H9 (cell line): Measurements from ENCODE around the gene TAF4. TPM values are rescaled to one million over a fixed set of nuclear protein-coding genes. Genes with fewer than 3 reads are reported as not detected.

Experiments used
- DNase-seq: peaks from one replicate; pipeline ENCODE4 v3.0.0-alpha.2; 2017
- H2AFZ ChIP-seq: one replicate; pipeline ENCODE4 v1.6.1; 2013; ENCODE audit warnings: mild to moderate bottlenecking, low read length, control low read depth, moderate library complexity
- H2AK5ac ChIP-seq: 2 replicates; pipeline ENCODE4 v1.6.1; 2013; ENCODE audit warnings: low read length, control low read depth, mixed read lengths; ENCODE audit not compliant: insufficient read length
- H2BK120ac ChIP-seq: one replicate; pipeline ENCODE4 v1.6.1; 2013; ENCODE audit warnings: low read depth, mild to moderate bottlenecking, low read length, control low read depth, inconsistent platforms; ENCODE audit not compliant: poor library complexity, severe bottlenecking
- H2BK12ac ChIP-seq: 2 replicates; pipeline ENCODE4 v1.6.1; 2013; ENCODE audit warnings: low read length, control low read depth, mixed read lengths, low read depth; ENCODE audit not compliant: insufficient read length
- H2BK15ac ChIP-seq: 2 replicates; pipeline ENCODE4 v1.6.1; 2013; ENCODE audit warnings: low read depth, low read length, control low read depth
- H2BK20ac ChIP-seq: one replicate; pipeline ENCODE4 v1.6.1; 2013; ENCODE audit warnings: low read depth, mild to moderate bottlenecking, low read length, control low read depth, inconsistent platforms; ENCODE audit not compliant: poor library complexity, severe bottlenecking
- H2BK5ac ChIP-seq: 2 replicates; pipeline ENCODE4 v1.6.1; 2013; ENCODE audit warnings: low read length, control low read depth, mixed read lengths; ENCODE audit not compliant: insufficient read length
- H3K14ac ChIP-seq: 2 replicates; pipeline ENCODE4 v1.6.1; 2013; ENCODE audit warnings: low read length, control low read depth; ENCODE audit not compliant: insufficient read depth
- H3K18ac ChIP-seq: 2 replicates; pipeline ENCODE4 v1.6.1; 2013; ENCODE audit warnings: low read depth, mild to moderate bottlenecking, mixed read lengths, low read length, control low read depth; ENCODE audit not compliant: insufficient read length
- H3K23ac ChIP-seq: 2 replicates; pipeline ENCODE4 v1.6.1; 2013; ENCODE audit warnings: low read length, control low read depth, mixed read lengths, low read depth; ENCODE audit not compliant: insufficient read length
- H3K23me2 ChIP-seq: 2 replicates; pipeline ENCODE4 v1.6.1; 2013; ENCODE audit warnings: low read depth, mild to moderate bottlenecking, mixed read lengths, low read length, control low read depth; ENCODE audit not compliant: insufficient read length, poor library complexity, severe bottlenecking
- H3K27ac ChIP-seq: 2 replicates; pipeline ENCODE4 v1.5.1; 2013; ENCODE audit warnings: low read length, control low read depth, mixed read lengths, low read depth; ENCODE audit not compliant: insufficient read length
- H3K27me3 ChIP-seq: 2 replicates; pipeline ENCODE4 v1.6.1; 2013; ENCODE audit warnings: low read length, control low read depth, inconsistent platforms; ENCODE audit not compliant: insufficient read depth
- H3K4ac ChIP-seq: 2 replicates; pipeline ENCODE4 v1.6.1; 2013; ENCODE audit warnings: low read depth, mild to moderate bottlenecking, control low read depth, inconsistent platforms, low read length, moderate library complexity
- H3K4me1 ChIP-seq: 2 replicates; pipeline ENCODE4 v1.6.1; 2013; ENCODE audit warnings: low read length, control low read depth, inconsistent platforms; ENCODE audit not compliant: insufficient read depth
- H3K4me2 ChIP-seq: 2 replicates; pipeline ENCODE4 v1.6.1; 2013; ENCODE audit warnings: low read length, control low read depth, mixed read lengths; ENCODE audit not compliant: insufficient read length, insufficient read depth
- H3K56ac ChIP-seq: 2 replicates; pipeline ENCODE4 v1.6.1; 2013; ENCODE audit warnings: low read depth, mild to moderate bottlenecking, mixed read lengths, low read length, control low read depth; ENCODE audit not compliant: insufficient read length
- H3K79me1 ChIP-seq: 2 replicates; pipeline ENCODE4 v1.6.1; 2013; ENCODE audit warnings: low read depth, mild to moderate bottlenecking, moderate library complexity, low read length, control low read depth, inconsistent platforms; ENCODE audit not compliant: insufficient read depth, poor library complexity, severe bottlenecking
- H3K79me2 ChIP-seq: 2 replicates; pipeline ENCODE4 v1.6.1; 2013; ENCODE audit warnings: low read length, control low read depth, inconsistent platforms; ENCODE audit not compliant: insufficient read depth
- H3K9ac ChIP-seq: 2 replicates; pipeline ENCODE4 v1.6.1; 2013; ENCODE audit warnings: low read length, control low read depth, mixed read lengths; ENCODE audit not compliant: insufficient read length; ENCODE audit errors: extremely low read depth
- H3K9me3 ChIP-seq: one replicate; pipeline ENCODE4 v1.6.1; 2013; ENCODE audit warnings: low read depth, low read length, inconsistent platforms; ENCODE audit not compliant: control insufficient read depth
- H3T11ph ChIP-seq: one replicate; pipeline ENCODE4 v1.6.1; 2013; ENCODE audit warnings: mild to moderate bottlenecking, low read length, control low read depth, inconsistent platforms
- H4K20me1 ChIP-seq: one replicate; pipeline ENCODE4 v1.6.1; 2013; ENCODE audit not compliant: control insufficient read depth, insufficient read length, insufficient read depth
- H4K5ac ChIP-seq: 2 replicates; pipeline ENCODE4 v1.6.1; 2013; ENCODE audit warnings: low read depth, mild to moderate bottlenecking, mixed read lengths, low read length, control low read depth; ENCODE audit not compliant: insufficient read length
- H4K8ac ChIP-seq: replicated peaks from 2 replicates; pipeline ENCODE4 v1.6.1; 2013; ENCODE audit warnings: low read length, control low read depth, mixed read lengths, low read depth; ENCODE audit not compliant: insufficient read length
- H4K91ac ChIP-seq: 2 replicates; pipeline ENCODE4 v1.6.1; 2013; ENCODE audit warnings: low read depth, mild to moderate bottlenecking, moderate library complexity, mixed read lengths, low read length, control low read depth; ENCODE audit not compliant: insufficient read length
- H3K27ac Mint-ChIP-seq, 3 experiments: 2 replicates in 2 of 3; 3 replicates in 1 of 3; pipeline ENCODE4 v1.8.0; 2020 to 2021; ENCODE audit warnings: mixed read lengths in 3 of 3, mild to moderate bottlenecking in 1 of 3, moderate library complexity in 1 of 3
- H3K27me3 Mint-ChIP-seq: 2 replicates; pipeline ENCODE4 v1.8.0; 2021; ENCODE audit warnings: low read depth, mild to moderate bottlenecking, moderate library complexity, mixed read lengths
- H3K36me3 Mint-ChIP-seq, 3 experiments: 2 replicates in 2 of 3; 3 replicates in 1 of 3; pipeline ENCODE4 v1.8.0; 2020 to 2021; ENCODE audit warnings: low read depth in 3 of 3, mixed read lengths in 3 of 3; ENCODE audit not compliant: insufficient read depth in 1 of 3
- H3K4me1 Mint-ChIP-seq, 2 experiments: 2 replicates each; pipeline ENCODE4 v1.8.0; 2020; ENCODE audit warnings: mixed read lengths in 2 of 2
- H3K4me3 Mint-ChIP-seq, 2 experiments: 2 replicates in 1 of 2; 3 replicates in 1 of 2; pipeline ENCODE4 v1.8.0; 2020 to 2021; ENCODE audit warnings: mild to moderate bottlenecking in 2 of 2, mixed read lengths in 2 of 2, moderate library complexity in 1 of 2
- H3K9me3 Mint-ChIP-seq, 2 experiments: 2 replicates in 1 of 2; 3 replicates in 1 of 2; pipeline ENCODE4 v1.8.0; 2020; ENCODE audit warnings: mild to moderate bottlenecking in 2 of 2, mixed read lengths in 2 of 2, moderate library complexity in 1 of 2
- WGBS: extraction: QIAGEN DNeasy Blood & Tissue Kit; methylation state at CpG from one replicate; pipeline ENCODE4 v1.1.7; 2013; ENCODE audit warnings: missing lambda C conversion rate, low lambda C conversion rate, mixed read lengths; ENCODE audit not compliant: insufficient read length; ENCODE audit errors: extremely low coverage; 5-methylcytosine and 5-hydroxymethylcytosine counted together
- total RNA-seq: library from RNA; stranded (reverse); gene quantifications from 2 replicates; pipeline ENCODE4 v1.2.1, GENCODE V29; 2021
- TF ChIP-seq, protein P1 (sequence below): fragments of 200-600 bp; sonication (generic); conservative IDR thresholded peaks from 3 replicates; pipeline ENCODE4 v1.8.0; 2021; ENCODE audit warnings: antibody characterized with exemption, mild to moderate bottlenecking

Gene TAF4
- total RNA-seq, 1 experiment from 2014 or later, result 30.8 TPM

DNA sequence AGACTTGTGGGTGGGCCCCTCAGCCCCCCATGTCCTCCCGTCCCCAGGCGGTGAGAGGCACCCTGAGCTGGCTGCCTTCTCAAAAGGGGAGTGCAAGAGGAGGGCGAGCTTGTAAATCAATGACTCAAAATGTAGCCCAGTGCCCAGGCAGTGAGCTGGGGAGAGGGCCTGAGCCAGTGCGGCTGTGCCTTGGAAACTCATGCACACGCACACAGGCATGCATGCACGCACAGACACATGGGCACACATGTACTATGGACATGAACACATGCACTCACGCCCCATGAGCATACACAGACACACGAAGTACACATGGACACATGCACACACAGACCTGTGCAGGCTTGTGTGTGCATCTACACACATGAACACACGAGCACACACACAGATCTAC lies 133.5 kb downstream of the TAF4 start:
- H3K79me2 ChIP-seq, result no peaks in the 10 kb centered on the region
- H2BK12ac ChIP-seq, result no peak overlapping the region
- H3K23me2 ChIP-seq, result no peaks in the 10 kb centered on the region
- H3K14ac ChIP-seq, result no peak overlapping the region
- H3K18ac ChIP-seq, result no peak overlapping the region
- TF ChIP-seq, protein P1, sequence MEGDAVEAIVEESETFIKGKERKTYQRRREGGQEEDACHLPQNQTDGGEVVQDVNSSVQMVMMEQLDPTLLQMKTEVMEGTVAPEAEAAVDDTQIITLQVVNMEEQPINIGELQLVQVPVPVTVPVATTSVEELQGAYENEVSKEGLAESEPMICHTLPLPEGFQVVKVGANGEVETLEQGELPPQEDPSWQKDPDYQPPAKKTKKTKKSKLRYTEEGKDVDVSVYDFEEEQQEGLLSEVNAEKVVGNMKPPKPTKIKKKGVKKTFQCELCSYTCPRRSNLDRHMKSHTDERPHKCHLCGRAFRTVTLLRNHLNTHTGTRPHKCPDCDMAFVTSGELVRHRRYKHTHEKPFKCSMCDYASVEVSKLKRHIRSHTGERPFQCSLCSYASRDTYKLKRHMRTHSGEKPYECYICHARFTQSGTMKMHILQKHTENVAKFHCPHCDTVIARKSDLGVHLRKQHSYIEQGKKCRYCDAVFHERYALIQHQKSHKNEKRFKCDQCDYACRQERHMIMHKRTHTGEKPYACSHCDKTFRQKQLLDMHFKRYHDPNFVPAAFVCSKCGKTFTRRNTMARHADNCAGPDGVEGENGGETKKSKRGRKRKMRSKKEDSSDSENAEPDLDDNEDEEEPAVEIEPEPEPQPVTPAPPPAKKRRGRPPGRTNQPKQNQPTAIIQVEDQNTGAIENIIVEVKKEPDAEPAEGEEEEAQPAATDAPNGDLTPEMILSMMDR, result no peak
- no peak overlapping the region for H3K4me2 ChIP-seq
- no peaks in the 10 kb centered on the region for H3K9me3 ChIP-seq
- no peak overlapping the region for H2BK15ac ChIP-seq
- no peak overlapping the region for H4K8ac ChIP-seq
- no peak overlapping the region for H2BK120ac ChIP-seq
- no peak overlapping the region for H4K5ac ChIP-seq
- H3K4ac ChIP-seq, result no peak overlapping the region
- no peak overlapping the region for H3K23ac ChIP-seq
- no peak overlapping the region for H2BK20ac ChIP-seq
- H3K4me3 Mint-ChIP-seq, result no peak overlapping the region
- no peak overlapping the region for H2AFZ ChIP-seq
- H3K56ac ChIP-seq, result no peak overlapping the region
- H4K20me1 ChIP-seq, result no peaks in the 10 kb centered on the region
- H2AK5ac ChIP-seq, result no peak overlapping the region
- peak overlapping the region in 2 of 3 experiments; percentile 62 to 83; a peak in 3 of 7 replicates for H3K27ac Mint-ChIP-seq
- no peak overlapping the region for H3K27ac ChIP-seq
- WGBS, result no CpG with 5 or more reads among the region's 9 CpGs
- no peak overlapping the region for H4K91ac ChIP-seq
- H3K27me3 ChIP-seq, result no peaks in the 10 kb centered on the region
- H3K4me1 Mint-ChIP-seq, result peaks cover 13 to 28% of the 10 kb centered on the region in 2 experiments
- DNase-seq, result no peak
- peaks cover 0 to 7% (median 2%) of the 10 kb centered on the region in 3 experiments; a peak in 3 of 7 replicates for H3K36me3 Mint-ChIP-seq
- no peaks in the 10 kb centered on the region for H3K79me1 ChIP-seq
- no peak overlapping the region for H3K9ac ChIP-seq
- H3K27me3 Mint-ChIP-seq, result no peaks in the 10 kb centered on the region; the same call in none of the 2 replicates
- 0 out of 5 replicates have a peak, but pooled peaks cover 0 to 2% of the 10 kb centered on the region in 2 experiments for H3K9me3 Mint-ChIP-seq
- H3T11ph ChIP-seq, result no peak overlapping the region
- H3K4me1 ChIP-seq, result no peaks in the 10 kb centered on the region
- no peak overlapping the region for H2BK5ac ChIP-seq
